ENCODE data around the gene MAP4K4. TPM values are rescaled to one million over a fixed set of nuclear protein-coding genes. Genes with fewer than 3 reads are reported as not detected.

MAP4K4 gene
- total RNA-seq, 4 donors from 2014 or later, result 25.7 to 42.3 (median 29.8) TPM

DNA sequence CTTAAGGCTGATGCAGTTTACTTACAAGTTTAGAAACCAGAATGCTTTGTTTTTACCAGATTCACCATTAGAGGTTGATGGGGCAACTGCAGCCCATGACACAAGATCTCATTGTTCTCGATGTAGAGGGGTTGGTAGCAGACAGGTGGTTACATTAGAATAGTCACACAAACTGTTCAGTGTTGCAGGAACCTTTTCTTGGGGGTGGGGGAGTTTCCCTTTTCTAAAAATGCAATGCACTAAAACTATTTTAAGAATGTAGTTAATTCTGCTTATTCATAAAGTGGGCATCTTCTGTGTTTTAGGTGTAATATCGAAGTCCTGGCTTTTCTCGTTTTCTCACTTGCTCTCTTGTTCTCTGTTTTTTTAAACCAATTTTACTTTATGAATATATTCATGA lies 194.9 kb downstream of the MAP4K4 start:
- no peak for DNase-seq (ENCODE audit: low spot score in 2 of 2)
- no peak overlapping the region for H3K4me3 ChIP-seq (ENCODE audit: low read depth, poor library complexity, severe bottlenecking)
- 84 to 98% methylated on average over 3 of the region's 3 CpGs for WGBS, 2 donors
- TF ChIP-seq, protein P1, sequence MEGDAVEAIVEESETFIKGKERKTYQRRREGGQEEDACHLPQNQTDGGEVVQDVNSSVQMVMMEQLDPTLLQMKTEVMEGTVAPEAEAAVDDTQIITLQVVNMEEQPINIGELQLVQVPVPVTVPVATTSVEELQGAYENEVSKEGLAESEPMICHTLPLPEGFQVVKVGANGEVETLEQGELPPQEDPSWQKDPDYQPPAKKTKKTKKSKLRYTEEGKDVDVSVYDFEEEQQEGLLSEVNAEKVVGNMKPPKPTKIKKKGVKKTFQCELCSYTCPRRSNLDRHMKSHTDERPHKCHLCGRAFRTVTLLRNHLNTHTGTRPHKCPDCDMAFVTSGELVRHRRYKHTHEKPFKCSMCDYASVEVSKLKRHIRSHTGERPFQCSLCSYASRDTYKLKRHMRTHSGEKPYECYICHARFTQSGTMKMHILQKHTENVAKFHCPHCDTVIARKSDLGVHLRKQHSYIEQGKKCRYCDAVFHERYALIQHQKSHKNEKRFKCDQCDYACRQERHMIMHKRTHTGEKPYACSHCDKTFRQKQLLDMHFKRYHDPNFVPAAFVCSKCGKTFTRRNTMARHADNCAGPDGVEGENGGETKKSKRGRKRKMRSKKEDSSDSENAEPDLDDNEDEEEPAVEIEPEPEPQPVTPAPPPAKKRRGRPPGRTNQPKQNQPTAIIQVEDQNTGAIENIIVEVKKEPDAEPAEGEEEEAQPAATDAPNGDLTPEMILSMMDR (IDR thresholded peaks at IDR 0.05), result no peak
- TF ChIP-seq POLR2A (IDR thresholded peaks at IDR 0.05), result no peak
- intact Hi-C loops (cut with DNase I; ENCODE audit: low total_unique reads), result no loop called here

DNA sequence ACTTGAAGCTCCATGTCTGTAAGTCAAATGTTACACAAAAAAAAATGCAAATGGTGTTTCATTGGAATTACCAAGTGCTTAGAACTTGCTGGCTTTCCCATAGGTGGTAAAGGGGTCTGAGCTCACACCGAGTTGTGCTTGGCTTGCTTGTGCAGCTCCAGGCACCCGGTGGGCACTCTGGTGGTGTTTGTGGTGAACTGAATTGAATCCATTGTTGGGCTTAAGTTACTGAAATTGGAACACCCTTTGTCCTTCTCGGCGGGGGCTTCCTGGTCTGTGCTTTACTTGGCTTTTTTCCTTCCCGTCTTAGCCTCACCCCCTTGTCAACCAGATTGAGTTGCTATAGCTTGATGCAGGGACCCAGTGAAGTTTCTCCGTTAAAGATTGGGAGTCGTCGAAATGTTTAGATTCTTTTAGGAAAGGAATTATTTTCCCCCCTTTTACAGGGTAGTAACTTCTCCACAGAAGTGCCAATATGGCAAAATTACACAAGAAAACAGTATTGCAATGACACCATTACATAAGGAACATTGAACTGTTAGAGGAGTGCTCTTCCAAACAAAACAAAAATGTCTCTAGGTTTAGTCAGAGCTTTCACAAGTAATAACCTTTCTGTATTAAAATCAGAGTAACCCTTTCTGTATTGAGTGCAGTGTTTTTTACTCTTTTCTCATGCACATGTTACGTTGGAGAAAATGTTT lies 196.3 kb downstream of the MAP4K4 start:
- no peak overlapping the region for H3K4me3 ChIP-seq (ENCODE audit: low read depth, poor library complexity, severe bottlenecking)
- DNase-seq (ENCODE audit: low spot score in 2 of 2), result no peak
- intact Hi-C loops (cut with DNase I; ENCODE audit: low total_unique reads), result no loop called here
- TF ChIP-seq, protein P1 (IDR thresholded peaks at IDR 0.05), result no peak
- no peak for TF ChIP-seq POLR2A (IDR thresholded peaks at IDR 0.05)
- 78 to 82% methylated on average over 9 of the region's 9 CpGs for WGBS, 2 donors

- no peak for DNase-seq (ENCODE audit: low spot score in 2 of 2)
- WGBS, 2 donors, result 61 to 76% methylated on average over 7 of the region's 7 CpGs
- H3K4me3 ChIP-seq (ENCODE audit: low read depth, poor library complexity, severe bottlenecking), result no peak overlapping the region
- intact Hi-C loops (cut with DNase I; ENCODE audit: low total_unique reads), result no loop called here
- no peak for TF ChIP-seq POLR2A (IDR thresholded peaks at IDR 0.05)
- TF ChIP-seq, protein P1 (IDR thresholded peaks at IDR 0.05), result no peak
These were observed 197.5 kb downstream of the MAP4K4 start for GRCh38 chr2:101895039-101895438.

DNA sequence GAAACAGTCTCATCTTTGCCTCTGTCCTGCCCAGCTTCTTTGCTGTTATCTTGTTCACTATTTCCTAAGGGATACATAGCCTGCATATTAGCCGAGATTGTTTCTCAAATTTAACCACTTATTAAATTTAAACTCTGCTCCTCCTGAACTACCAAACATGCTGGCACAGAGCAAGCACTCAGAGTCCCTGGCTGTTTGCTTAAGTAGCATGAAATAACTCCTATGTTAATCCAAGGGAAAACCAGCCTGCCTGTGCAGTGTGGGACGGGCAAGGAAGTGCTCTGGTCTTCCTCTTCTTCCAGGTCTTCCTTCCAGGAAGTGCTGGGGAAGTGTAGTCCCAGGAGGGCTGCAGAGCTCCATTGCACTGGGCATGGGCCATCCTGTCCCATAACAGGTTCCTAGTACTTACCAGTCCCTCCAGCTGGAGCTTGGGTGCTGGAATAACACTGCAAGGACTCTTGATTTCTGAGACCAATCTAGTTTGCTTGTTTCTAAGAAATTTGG lies 198.4 kb downstream of the MAP4K4 start:
- TF ChIP-seq, protein P1 (IDR thresholded peaks at IDR 0.05), result no peak
- no peak for TF ChIP-seq POLR2A (IDR thresholded peaks at IDR 0.05)
- no peak overlapping the region for H3K4me3 ChIP-seq (ENCODE audit: low read depth, poor library complexity, severe bottlenecking)
- 90 to 98% methylated on average over 2 of the region's 2 CpGs for WGBS, 2 donors
- intact Hi-C loops (cut with DNase I; ENCODE audit: low total_unique reads), result no loop called here
- no peak for DNase-seq (ENCODE audit: low spot score in 2 of 2)

DNA sequence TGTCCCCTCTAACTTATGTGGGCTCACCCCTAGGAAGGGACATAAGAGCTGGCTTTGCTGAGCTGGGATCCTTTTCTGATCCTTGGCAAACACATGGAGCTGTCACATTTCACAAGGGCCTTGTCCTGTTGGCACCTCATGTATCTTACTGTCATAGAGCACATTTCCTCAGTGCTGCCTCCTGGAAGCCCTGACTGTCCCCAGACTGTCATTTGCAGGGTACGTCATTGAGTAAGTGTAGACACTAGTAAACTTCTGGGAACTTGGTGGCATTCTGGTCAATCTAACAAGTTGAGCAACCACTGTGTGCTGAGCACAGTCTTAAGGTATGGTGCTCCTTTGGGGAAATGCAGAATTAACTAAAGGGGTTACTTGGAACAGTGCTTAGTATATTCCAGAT lies 199.8 kb downstream of the MAP4K4 start:
- intact Hi-C loops (cut with DNase I; ENCODE audit: low total_unique reads), result no loop called here
- no peak for DNase-seq (ENCODE audit: low spot score in 2 of 2)
- 73 to 92% methylated on average over 1 of the region's 1 CpG for WGBS, 2 donors
- TF ChIP-seq POLR2A (IDR thresholded peaks at IDR 0.05), result no peak
- TF ChIP-seq, protein P1 (IDR thresholded peaks at IDR 0.05), result no peak
- no peak overlapping the region for H3K4me3 ChIP-seq (ENCODE audit: low read depth, poor library complexity, severe bottlenecking)

- intact Hi-C loops (cut with DNase I; ENCODE audit: low total_unique reads), result no loop called here
- DNase-seq (ENCODE audit: low spot score in 2 of 2), result no peak
- no peak for TF ChIP-seq POLR2A (IDR thresholded peaks at IDR 0.05)
- H3K4me3 ChIP-seq (ENCODE audit: low read depth, poor library complexity, severe bottlenecking), result no peak overlapping the region
These were observed 201.8 kb downstream of the MAP4K4 start for GRCh38 chr2:101899265-101899664.

Data from lower leg skin (tissue), 4 donors.